LNCaP clone FGC (cell line): ENCODE results near the gene NRG3.
"Not testable (repeated sequence)": the region's sequence is repeated elsewhere in the genome, so short reads cannot be mapped to it uniquely, and the experiment has no call there.

Experiments used
- DNase-seq: peaks from one replicate; pipeline ENCODE4 v3.0.0-alpha.2; 2011; ENCODE audit warnings: low read depth
- H3K4me3 ChIP-seq: 2 replicates; pipeline ENCODE4 v1.5.1; 2011; ENCODE audit warnings: mild to moderate bottlenecking, low read depth, low read length, control low read depth
- TF ChIP-seq, protein P1 (sequence below): IDR thresholded peaks from 2 replicates; pipeline ENCODE4 v1.5.1; 2012; ENCODE audit warnings: mild to moderate bottlenecking; ENCODE audit not compliant: control insufficient read depth, insufficient read depth; ENCODE audit errors: extremely low read depth

Gene NRG3

DNA sequence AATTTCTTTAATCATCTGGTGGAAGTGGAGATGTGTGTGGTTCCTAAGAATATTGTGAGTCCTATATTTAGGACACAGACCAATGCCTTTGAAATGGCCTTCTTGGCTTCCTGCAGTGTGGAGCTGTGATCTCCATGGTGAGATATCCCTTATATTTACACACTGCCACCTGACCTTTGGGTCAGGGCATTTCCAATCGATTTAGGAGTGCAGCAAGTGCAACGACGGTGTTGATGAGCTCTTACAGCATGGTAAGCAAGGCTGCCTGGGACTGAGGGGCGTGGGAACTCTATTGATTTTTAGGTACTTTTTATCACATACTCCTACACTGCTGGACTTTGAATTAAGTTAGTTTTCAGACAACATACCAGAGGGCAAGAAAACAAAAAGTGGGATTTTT lies 146.0 kb downstream of the NRG3 start:
- no peak overlapping the region for H3K4me3 ChIP-seq
- DNase-seq, result no peak
- TF ChIP-seq, protein P1, sequence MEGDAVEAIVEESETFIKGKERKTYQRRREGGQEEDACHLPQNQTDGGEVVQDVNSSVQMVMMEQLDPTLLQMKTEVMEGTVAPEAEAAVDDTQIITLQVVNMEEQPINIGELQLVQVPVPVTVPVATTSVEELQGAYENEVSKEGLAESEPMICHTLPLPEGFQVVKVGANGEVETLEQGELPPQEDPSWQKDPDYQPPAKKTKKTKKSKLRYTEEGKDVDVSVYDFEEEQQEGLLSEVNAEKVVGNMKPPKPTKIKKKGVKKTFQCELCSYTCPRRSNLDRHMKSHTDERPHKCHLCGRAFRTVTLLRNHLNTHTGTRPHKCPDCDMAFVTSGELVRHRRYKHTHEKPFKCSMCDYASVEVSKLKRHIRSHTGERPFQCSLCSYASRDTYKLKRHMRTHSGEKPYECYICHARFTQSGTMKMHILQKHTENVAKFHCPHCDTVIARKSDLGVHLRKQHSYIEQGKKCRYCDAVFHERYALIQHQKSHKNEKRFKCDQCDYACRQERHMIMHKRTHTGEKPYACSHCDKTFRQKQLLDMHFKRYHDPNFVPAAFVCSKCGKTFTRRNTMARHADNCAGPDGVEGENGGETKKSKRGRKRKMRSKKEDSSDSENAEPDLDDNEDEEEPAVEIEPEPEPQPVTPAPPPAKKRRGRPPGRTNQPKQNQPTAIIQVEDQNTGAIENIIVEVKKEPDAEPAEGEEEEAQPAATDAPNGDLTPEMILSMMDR, result no peak

DNA sequence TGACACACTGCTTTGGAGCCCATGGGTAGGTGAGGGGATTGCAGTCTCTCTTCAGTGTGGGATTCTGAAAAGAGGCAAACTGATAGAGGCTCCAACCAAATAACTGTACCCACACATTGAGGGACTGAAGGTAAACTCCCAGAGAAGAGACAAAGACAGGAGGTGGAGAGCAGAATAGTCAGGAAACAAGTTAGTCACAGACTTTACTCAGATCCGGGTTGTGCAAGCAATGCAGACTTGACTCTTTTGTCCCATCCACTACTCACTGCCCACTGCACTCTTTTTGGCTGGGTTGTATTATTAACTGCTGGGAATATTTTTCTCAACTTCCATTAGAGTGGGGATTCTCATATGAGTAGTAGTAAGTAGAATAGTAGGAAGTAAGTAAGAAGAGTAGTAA lies 152.7 kb downstream of the NRG3 start:
- TF ChIP-seq, protein P1, result no peak
- no peak overlapping the region for H3K4me3 ChIP-seq
- DNase-seq, result no peak

DNA sequence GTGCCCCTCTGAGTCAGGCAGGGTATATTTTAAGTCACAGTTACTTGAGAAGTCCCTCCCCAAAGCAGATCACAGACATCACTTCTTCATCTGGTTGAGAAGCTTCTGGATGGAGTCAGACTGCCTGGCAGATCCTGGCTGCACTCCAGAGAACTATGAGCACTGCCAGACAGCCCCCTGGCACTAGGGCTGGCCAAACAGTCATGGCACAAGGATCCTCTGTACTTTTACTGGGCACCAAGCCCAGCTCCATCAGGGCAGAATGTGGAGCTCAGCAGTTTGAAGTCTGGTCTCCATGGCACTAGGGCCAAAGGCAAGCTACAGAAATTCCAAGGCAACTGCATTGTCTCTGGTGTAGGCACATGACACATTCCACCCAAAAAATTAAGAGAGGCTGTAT lies 162.1 kb downstream of the NRG3 start:
- TF ChIP-seq, protein P1, result no peak
- H3K4me3 ChIP-seq, result no peak overlapping the region
- peak; percentile 26 for DNase-seq

DNA sequence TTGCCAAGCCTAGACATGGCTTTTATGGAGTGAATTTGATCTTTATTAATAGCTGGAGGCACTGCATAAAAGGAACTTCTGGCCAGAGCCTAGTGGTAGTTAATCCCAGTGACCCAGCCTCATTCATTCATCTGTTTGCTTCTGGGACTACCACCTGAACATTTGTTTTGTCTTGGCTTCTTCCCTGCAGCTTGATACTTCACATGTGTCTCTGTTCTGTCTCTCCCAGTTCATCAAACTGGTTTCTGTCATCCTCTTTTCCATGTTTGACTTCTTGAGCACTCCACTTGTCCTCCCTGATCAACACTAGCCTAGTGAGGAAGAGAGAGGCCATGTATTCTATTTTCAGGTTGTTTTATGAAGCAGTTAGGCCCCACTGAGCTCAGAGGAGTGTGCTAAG lies 163.6 kb downstream of the NRG3 start:
- no peak for DNase-seq
- TF ChIP-seq, protein P1, result no peak
- no peak overlapping the region for H3K4me3 ChIP-seq

DNA sequence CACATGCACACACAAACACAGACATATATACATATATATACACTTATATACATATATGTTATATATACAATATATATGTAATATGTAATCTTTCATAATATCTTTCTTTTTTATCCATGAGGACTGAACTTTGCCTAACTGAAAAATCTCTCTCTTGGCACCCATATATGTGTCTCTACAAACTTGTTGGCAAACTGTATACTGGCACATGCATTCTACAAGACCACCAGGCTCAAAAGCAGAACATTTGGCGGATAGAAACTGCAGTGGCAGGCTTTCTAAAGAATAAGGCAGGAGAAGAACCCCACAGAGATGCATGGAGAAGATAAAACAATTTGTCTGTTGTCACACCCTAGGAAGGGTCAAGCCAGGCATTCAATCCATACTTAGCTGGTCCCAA lies 165.3 kb downstream of the NRG3 start:
- no peak overlapping the region for H3K4me3 ChIP-seq
- DNase-seq, result no peak
- TF ChIP-seq, protein P1, result no peak

DNA sequence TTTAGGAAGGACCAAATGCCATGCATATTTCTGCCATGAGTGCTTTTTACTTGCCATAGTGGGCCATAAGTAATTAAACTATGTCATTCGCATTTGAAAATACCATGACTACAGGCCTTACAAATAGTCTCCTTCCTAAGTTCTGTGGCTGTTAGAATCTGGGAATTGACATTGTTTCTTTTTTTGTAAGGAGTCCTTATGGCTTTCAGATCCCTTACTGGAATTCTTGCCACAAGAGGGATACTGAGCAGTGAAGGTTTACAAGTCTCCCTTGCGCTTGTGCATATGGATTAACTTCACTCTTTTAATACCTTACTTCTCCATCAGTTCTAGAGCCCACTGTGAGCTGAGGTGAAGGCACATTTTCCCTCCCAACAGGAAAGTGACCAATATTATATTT lies 166.0 kb downstream of the NRG3 start:
- H3K4me3 ChIP-seq, result no peak overlapping the region
- DNase-seq, result no peak
- TF ChIP-seq, protein P1, result no peak

DNA sequence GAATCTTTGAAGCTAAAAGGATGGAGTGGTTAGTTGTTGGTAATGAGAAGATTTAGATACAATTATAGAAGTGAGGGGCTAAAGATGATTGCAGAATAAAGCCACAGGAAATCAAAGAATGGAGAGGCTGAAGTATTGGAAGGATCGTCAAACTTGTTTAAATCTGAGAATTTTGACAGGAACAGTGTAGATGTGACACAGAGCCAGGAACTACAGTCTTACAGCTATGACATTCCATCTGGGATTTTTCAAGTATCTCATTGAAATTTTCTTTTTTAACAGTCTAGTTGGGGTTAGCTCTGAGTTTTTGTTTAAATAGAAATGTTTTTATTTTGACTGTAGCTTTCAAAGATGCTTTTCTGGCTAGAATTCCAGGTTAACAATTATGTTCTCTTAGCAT lies 181.4 kb downstream of the NRG3 start:
- no peak overlapping the region for H3K4me3 ChIP-seq
- TF ChIP-seq, protein P1, result no peak
- DNase-seq, result no peak

DNA sequence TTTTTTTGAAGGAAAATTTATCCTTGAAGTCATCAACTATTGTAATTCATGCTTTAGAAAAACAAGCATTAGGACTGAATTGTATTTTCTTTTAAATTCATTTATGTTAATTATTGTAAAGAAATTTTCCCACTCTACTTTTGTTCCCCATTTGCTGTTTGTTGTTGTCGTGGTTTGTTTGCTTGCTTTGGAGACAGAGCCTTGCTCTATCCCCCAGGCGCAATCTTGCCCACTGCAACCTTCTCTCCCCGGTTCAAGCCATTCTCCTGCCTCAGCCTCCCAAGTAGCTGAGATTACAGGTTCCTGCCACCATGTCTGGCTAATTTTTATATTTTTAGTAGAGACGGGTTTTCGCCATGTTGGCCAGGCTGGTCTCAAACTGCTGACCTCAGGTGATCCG lies 192.2 kb downstream of the NRG3 start:
- H3K4me3 ChIP-seq, DNase-seq: not testable (repeated sequence)
